HuH-7 (cell line): ENCODE measurements around the gene HMCN2.

ENCODE experiments used
- DNase-seq: peaks from one replicate; pipeline ENCODE4 v3.0.0; 2011; ENCODE audit warnings: low spot score

Gene HMCN2

GRCh38 chr9:130311003-130311402 lies 45.4 kb downstream of the HMCN2 start:
- no peak for DNase-seq

- DNase-seq = no peak
Measured at GRCh38 chr9:130311408-130312140, 46.0 kb downstream of the HMCN2 start.

GRCh38 chr9:130313103-130313858 lies 47.7 kb downstream of the HMCN2 start:
- DNase-seq = no peak

- DNase-seq = peak; percentile 71
Measured at GRCh38 chr9:130315446-130316226, 50.1 kb downstream of the HMCN2 start.

- DNase-seq = no peak
Measured at GRCh38 chr9:130316430-130316829, 50.9 kb downstream of the HMCN2 start.

GRCh38 chr9:130319300-130319699 lies 53.7 kb downstream of the HMCN2 start:
- DNase-seq = no peak

- DNase-seq = no peak
Measured at GRCh38 chr9:130319944-130320712, 54.6 kb downstream of the HMCN2 start.

- DNase-seq = no peak
Measured at GRCh38 chr9:130320723-130321481, 55.3 kb downstream of the HMCN2 start.

- no peak for DNase-seq
Measured at GRCh38 chr9:130321539-130321938, 56.0 kb downstream of the HMCN2 start.

GRCh38 chr9:130323051-130323745 lies 57.6 kb downstream of the HMCN2 start:
- no peak for DNase-seq

GRCh38 chr9:130325921-130326320 lies 60.4 kb downstream of the HMCN2 start:
- DNase-seq = no peak

GRCh38 chr9:130327070-130327780 lies 61.7 kb downstream of the HMCN2 start:
- peak; percentile 87 for DNase-seq

GRCh38 chr9:130327781-130328348 lies 62.3 kb downstream of the HMCN2 start:
- DNase-seq = no peak

GRCh38 chr9:130328349-130328801 lies 62.8 kb downstream of the HMCN2 start:
- peak; percentile 74 for DNase-seq

GRCh38 chr9:130329061-130329460 lies 63.5 kb downstream of the HMCN2 start:
- no peak for DNase-seq

GRCh38 chr9:130330202-130330862 lies 64.8 kb downstream of the HMCN2 start:
- no peak for DNase-seq

- DNase-seq = no peak
Measured at GRCh38 chr9:130331061-130331460, 65.5 kb downstream of the HMCN2 start.

- no peak for DNase-seq
Measured at GRCh38 chr9:130331573-130331972, 66.0 kb downstream of the HMCN2 start.

- DNase-seq = no peak
Measured at GRCh38 chr9:130332384-130332926, 66.9 kb downstream of the HMCN2 start.
